ENCODE data around the gene POLR3B.

The POLR3B gene

DNA sequence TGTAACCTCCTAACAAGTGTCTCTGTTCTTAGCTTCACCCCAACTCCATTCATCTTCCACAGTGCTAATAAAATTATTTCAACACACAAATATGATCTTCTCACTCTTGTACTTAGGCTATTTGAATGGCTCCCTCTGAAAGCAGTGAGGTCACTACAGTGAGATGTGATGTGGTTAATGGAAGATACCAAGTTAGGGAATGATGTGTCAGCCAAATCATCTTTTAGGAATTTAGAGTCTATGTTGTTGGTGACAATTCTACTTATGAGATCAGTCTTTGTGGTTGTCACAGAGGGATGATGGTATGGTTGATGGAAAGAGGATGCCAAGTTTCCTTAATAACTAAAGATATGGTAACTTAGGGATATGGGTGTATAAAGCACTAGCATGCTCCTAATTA is 57.6 kb downstream of the POLR3B start:
- no peak for DNase-seq (ENCODE audit: low spot score)

DNA sequence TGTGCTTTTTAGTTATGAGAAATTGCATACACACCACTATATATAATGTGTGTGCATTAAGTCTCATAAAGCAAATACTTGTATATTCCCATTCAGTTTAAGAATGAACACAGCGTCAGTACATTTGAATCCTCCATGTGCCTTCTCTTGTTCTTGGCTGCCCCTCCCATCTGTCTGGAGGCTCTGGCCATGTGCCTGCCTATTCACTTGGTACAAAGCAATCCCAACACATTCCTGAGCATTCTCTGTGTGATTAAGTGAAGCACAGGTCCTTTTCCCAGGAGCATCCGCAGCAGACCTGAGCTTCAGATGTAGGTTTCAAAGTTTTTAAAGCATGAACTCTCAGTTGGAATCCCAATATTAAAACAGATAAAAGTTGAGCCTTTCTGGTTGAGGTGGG is 58.7 kb downstream of the POLR3B start:
- no peak for DNase-seq (ENCODE audit: low spot score)

DNA sequence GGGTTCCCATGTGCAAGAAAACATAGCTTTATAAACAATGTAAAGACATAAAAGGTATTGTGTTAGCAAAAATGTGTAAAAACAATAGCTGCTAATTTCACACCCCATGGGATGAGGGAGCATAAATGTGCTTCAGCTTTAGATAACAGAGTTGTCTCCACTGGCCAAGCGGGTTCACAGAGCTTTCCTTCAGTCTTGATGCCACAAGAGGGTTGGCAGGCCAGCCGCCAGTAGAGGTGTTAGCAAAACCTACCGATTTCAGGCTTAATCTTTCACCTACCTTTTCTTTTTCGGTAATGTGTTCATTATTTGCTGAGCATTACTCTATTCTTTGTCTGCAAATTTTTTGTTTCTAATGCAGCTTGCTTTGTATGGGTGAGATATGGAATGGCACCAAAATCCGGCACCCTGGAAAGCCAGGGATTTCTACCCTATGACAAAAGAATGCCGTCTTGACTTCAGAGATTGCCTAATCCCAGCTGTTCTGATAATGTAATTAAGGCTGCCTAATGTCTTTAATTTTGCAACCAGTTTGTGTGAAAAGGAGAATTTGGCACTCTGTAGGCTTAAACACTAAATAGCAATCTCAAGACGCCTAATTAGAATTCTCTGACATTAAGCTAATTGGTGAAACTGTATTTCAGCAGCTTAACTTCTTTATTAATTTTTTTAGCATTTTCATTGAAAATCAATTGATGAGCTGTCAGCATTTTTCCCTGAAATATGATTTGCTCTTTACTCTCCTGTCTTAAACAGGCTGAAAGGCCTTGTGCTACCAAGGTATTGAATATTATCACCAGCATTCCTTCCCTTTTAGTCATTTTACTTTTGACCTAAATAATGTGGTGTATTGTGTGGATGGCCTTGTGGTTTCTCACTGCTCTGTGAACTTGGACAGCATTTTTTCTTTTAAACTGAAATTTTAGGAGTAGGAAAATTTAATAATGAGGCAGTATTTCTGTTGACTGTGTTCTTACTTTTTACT is 60.7 kb downstream of the POLR3B start:
- DNase-seq (ENCODE audit: low spot score): peak; percentile 31

DNA sequence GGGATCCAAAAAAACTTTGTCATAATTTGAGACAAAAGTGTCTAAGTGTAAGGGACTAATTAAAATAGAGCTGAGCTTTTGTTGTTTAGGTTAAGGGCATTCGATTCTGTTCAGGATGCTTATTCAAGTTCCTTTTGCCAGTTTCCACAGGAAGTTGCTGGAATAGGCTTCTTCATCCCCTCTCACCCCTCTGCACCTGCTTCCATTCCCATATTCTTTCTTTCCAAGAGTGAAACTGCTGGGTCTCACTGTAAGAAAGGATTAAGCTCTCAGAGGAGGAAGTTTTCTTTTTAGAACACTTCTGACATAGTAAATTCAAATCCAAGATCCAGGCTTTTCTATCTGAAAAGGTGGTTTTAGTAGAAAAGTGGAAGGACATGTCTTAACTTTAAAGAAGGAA is 61.4 kb downstream of the POLR3B start:
- no peak for DNase-seq (ENCODE audit: low spot score)

DNA sequence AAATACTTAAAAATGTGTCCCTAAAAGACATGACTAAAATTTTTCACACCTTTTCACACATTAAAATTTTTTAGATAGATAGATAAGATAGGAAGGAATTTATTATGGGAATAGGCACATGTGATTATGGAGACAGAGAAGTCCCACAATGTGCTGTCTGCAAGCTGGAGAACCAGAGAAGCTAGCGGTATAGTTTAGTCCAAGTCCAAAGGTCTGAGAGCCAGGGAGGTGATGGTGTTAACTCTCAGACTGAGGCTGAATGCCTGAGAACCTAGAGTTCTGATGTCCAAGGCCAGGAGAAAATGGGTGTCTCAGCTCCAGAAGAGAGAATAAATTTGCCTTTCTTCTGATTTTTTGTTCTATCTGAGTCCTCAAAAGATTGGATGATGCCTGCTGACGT is 65.7 kb downstream of the POLR3B start:
- DNase-seq (ENCODE audit: low spot score): no peak

DNA sequence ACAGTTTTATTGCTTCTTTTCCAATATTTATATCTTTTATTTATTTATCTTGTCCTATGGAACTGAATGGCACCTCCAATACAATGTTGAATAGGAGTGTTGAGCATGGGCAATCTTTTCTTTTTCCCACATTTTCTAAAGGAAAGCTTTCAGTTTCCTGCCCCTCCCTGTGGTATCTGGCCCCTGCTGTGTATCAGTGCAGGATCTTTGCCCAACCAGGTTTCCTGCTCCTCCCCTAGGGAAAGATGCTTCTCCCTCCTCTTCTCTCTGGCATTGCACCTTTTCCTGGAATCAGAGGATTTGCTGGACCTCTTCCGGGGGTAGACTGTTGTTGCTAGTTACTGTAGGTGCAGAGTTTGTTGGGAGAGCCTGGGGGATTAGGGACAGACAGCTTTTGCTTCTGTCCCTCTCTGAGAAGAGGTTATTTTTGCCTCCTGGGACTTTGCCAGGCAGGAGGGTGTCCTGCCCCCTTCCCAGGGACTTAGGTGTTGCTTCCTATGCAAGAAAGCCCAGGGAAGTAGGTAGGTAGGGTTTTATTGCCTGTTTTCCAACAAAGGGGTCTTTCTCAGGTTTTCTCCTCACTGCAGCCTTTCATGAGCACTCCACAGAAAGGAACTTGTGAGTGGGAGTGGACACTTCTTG is 67.6 kb downstream of the POLR3B start:
- no peak for DNase-seq (ENCODE audit: low spot score)

DNA sequence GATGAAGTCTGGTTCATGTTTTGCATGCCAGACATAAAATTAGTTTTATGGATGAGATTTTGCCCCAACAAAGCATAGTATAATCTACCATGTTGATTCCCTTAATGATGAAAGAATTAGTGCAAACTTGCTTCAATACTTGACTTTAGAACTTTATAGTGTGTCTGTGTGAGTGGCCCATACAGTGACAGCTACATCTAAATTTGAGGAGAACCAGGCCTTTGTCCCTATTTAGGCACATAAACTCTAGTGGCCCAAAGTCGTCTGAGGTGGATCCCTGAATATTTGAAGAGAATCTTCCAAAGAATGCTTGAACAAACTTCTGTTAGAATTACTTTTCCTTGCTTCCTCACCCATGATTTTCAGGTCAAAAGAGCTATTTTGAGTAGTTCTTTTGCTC is 70.4 kb downstream of the POLR3B start:
- DNase-seq (ENCODE audit: low spot score): no peak

DNA sequence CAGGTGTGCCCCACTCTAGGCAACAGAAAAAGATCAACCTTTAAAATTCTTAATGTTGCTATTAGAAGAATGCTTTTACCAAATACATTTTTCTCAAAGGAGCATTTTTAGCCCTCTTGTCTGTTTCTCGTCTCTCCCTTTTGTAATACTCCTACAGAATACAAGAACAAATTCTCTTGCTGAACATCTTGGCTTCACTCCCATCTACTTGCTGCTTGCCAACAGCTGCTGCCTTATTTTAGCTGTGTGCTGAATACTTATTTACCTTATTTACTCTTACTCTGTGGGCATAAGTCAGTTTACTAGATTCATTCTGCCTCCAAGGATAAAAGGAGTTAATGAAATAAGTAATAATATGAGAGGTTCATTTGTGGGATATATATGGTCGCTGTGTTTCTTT is 70.8 kb downstream of the POLR3B start:
- DNase-seq (ENCODE audit: low spot score): no peak

DNA sequence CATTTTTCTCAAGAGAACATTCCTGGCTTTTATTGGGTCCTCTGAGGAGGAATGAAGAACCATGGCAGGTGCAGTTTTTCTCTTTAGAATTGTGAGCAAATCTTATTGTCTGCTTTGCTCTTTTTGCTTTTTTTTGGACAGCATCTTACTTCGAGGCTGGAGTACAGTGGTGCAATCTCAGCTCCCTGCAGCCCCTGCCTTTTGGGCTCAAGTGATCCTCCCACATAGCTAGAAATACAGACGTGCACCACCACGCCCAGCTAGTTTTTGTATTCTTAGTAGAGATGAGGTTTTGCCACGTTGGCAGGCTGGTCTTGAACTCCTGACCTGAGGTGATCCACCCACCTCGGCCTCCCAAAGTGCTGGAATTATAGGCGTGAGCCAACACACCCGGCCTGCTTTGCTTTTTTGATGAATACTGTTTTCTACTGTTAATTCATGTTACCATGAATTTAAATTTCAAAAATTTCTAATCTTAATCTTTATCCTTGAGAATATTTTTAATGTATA is 71.5 kb downstream of the POLR3B start:
- DNase-seq (ENCODE audit: low spot score): no peak

DNA sequence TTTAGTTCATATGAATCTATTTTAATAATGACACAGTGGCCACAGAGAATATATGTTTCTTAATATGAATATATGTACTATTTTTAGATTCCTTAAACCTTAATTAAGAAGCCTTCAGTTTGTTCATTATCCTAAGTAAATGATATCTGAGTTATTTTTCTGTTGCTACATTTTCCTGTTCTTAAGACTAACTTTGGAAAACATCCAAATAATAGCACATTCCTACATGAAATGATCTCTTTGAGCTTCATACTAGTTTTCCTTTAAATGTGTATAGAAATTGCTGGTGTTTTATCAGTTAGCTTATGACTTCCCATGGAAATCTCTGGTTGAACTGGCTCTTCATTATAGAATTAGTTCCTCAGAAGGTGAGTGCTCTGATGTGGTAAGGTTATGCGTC is 72.1 kb downstream of the POLR3B start:
- DNase-seq (ENCODE audit: low spot score): no peak

DNA sequence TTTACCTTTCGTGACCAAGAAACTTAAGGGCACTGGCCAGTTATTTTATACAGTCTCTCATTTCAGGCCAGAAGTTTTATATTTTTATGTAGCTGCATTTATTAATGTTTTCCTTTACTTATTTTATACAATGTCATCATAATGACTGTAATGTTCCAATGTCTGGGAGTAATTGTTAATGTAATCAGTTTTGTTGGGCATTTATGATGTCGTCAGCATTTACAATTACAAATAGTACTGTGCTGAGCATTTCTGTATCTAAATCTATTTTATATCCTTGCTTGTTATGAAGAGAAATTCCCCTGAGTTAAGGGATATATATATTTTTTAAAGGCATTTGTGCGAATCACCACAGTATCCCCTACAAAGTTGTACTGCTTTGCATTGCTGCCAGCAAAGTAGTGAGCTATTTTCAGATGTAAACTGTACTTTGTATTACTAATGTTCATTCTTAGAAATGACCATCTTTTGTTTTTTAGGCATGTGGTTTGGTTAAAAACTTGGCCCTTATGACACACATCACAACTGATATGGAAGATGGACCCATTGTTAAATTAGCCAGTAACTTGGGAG is 74.4 kb downstream of the POLR3B start:
- no peak for DNase-seq (ENCODE audit: low spot score)

DNA sequence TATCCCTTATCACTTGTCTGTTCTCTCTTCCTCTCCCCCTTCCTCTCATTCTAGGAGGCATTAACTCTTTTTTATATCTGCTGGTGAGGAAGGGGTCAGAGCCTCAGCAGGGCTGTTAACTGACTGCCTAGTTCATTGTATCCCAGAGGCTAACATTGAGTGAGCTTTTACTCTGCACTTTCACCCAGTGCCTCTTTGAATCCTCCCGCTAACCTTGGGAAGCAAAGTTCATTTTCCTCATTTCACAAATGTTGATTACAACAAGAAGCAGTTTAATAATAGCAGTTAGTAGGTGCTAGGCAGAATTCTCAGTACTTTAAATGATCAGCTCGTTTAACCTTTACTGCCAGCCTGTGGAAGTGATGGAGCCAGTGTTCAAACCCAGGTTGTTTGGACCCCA is 75.5 kb downstream of the POLR3B start:
- DNase-seq (ENCODE audit: low spot score): no peak

DNA sequence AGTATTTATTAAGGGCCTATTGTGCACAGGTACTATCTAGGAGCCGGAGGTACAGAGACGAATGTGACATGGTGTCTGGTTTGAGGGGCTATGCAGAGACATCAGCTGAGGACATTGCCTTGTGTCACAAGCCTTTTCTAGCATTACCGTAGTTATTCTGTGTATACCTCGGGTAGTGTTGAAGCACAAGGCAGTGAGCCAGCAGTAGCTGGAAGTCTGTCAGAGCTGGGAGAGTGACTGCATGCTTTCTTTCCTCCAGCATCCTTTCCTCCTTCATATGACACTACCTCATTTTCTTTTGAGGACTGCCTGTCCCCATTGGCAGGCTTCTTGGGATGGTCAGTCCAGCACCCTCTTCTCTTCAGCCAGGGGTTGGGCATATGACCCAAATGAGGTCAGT is 77.0 kb downstream of the POLR3B start:
- no peak for DNase-seq (ENCODE audit: low spot score)

DNA sequence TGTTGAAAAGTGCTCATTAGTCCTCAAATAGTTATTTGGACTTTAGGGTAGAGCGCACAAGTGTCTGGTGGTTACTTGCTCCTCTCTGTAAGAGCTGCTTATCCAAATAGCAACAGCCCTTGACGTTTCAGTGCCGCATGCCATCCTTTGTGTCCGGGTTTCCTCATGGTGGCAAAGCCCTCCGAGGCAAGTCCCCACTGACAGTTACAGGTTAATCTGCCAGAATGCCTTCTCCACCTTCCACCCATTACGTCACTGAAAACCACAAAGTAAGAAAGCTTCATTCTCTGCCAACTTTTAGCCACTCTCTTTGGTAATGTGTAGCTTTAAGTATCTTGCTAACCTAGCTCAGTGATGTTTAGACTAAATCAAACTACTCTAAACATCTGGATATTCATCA is 78.6 kb downstream of the POLR3B start:
- no peak for DNase-seq (ENCODE audit: low spot score)

DNA sequence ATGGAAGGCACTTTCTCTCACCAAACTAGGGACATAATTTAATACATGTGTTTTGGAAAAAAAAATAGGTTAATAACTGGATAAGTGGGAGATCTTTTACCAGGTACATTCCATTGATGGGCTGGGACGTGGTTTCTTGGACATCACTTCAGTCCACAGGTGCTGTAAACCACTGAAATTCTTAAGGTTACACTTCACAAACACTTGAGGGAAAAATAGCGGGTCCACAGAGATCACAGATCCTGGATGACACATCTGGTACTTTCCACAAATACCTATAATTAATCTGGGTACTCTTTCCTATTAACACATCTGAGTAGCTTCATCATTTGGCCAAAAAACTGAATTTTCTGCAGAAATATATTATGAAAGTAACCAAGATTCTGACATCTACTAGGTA is 85.0 kb downstream of the POLR3B start:
- no peak for DNase-seq (ENCODE audit: low spot score)

DNA sequence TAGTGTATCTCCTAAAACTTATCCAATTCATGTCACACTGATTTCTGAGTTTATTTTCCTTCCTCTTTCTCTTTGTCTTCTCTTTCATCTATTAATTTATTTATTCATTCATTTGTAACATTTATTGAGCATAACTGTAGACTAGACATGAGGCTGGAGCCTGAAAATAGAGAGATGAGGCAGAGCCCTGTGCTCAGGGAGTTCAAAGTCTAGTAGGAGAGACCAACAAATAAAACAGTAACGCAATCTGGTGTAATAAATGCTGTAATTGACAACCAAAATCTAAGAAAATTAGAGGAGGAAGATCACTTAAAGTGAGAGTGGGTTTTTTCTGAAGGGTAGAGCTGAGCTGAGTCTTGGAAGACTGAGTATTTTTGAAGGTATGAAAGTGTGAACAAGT is 87.5 kb downstream of the POLR3B start:
- no peak for DNase-seq (ENCODE audit: low spot score)

DNA sequence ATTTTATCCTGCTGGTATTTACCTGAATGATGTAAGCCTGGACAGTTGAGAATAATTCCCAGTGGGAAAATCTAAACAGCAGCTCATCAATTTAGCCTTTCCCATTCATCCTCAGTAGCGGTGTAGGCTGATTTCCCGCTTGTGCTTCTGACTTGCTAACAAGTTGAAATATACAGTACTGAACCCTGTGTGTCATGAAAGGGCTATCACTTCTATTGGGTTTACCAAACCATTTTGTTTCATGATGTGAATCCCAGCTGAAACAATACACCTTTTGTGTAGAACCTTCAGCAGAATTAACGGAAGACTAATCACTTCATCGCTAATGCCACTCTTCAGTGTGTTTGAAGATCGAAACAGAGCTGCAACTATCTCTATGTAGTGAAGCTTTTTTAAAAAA is 88.4 kb downstream of the POLR3B start:
- DNase-seq (ENCODE audit: low spot score): no peak

DNA sequence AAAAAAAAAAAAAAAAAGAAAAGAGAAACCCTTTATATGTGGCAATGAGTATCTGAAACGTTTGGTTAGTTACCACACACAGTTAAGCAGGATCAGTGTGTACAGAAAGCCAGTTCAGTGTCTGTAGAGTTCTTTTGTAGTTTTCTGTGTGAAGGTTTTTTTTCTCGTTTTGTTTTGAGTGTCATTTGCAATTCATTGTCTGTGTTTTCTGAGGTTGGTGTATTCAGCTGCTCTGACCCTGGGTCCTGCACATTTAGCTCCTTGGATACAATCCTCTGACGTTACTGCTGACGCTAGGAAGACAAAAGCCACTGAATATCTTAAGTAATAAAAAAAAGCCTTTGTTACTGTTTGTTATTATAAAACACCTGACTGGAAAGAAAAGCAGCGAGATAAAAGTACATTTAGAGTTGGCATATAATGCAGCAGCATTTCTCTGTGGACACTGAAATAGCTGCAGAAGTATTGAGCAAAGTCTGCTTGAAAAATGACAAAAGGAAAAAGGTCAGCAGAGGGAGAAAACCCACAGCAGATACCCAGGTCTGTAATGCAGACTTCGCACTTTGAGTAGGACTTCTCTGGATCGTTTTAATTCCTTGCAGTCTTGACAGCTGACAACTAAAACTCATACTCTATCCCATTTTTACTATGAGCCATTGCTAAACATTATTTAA is 89.0 kb downstream of the POLR3B start:
- DNase-seq (ENCODE audit: low spot score): no peak

DNA sequence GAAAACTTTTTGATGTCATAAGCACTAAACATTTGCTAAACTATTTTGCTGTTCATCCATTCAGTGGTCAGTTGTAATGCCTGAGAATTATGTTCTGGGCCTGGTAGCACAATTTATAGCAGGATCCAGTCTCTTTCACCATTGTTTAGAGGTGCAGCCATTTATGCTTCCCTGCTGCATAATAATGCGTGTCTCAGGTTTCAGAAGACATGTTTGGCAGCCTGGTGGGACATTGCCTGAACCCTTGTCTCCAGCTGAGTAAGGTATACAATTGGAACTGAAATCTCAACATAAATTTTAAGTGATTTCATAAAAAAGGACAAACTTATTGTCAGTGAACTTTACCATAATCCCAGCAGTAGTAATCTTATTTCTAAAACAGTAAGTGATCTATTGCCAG is 94.8 kb downstream of the POLR3B start:
- DNase-seq (ENCODE audit: low spot score): no peak

DNA sequence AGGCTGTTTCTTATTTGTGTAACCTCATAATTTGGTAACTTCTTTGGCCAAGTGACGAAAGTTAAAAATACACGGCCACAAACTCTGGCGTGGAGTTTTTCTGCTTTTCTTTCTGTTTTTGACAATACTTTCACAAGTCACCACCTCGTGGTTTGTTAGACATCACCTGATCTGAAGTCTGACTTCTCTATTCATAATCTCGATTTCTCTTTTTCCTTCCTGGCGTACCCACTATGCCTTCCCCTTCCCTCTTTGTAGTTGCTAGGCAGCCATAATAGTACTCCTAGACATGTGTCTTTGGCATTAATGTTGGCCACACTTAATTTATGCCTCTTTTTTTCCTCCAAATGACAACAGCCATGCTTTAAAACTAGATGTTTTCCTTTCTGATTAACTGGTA is 97.6 kb downstream of the POLR3B start:
- no peak for DNase-seq (ENCODE audit: low spot score)

DNA sequence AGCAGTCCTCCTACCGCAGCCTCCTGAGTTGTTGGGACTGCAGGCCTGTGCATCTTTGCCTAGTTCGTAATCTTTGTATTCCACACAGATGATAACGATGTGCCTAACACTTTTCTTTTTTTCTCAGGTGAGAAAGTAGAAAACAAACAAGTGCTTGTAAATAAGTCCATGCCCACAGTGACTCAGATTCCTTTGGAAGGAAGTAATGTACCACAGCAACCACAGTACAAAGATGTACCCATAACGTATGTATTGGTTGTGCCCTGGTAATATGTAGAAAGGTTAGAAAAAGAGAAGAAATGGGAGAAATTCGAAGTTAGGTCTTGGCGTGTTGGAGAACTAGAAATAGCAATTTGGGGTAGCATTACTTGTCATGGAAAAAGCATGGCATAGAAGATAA is 101.6 kb downstream of the POLR3B start:
- DNase-seq (ENCODE audit: low spot score): no peak

DNA sequence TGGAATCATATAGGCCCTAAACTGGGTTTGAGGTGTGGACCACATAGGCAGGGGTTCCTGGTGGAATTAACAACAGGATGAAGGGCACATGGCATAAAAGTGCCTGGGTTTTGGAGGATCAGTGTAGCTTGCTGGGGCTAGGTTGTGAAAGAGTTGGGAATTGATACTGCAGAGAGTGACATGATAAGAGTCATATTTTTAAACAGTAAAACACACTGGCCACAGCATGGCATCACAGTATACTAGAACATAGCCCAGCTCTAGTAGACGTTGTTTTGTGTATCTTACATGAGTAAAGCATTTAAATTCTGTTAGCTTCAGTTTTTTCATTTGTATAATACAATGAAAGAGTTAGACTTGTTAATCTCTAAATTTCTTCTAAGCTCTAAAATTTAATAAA is 102.0 kb downstream of the POLR3B start:
- no peak for DNase-seq (ENCODE audit: low spot score)

DNA sequence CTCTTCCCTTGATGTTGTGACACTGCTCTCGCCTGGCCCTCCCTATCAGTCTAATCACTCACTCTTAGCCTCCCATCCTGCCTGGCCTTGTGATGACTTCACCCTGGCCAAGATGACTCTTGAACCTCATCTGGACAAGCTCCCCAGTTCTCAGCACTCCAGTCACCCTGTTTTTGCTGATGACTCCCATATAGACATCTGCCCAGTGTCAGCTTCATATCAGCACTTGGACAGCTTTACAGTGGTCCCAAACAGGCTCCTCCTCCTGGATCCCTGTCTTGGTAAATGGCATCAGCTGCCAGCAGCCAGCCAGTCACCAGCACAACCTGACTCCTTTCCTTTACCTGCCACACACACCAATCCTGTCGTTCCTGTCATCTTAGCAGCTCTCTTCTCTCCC is 104.2 kb downstream of the POLR3B start:
- no peak for DNase-seq (ENCODE audit: low spot score)

All from AG08396 (cell line).